Measurements from ENCODE around the gene SLIT3. TPM values are rescaled to one million over a fixed set of nuclear protein-coding genes. Genes with fewer than 3 reads are reported as not detected.

Gene SLIT3
- total and polyA plus RNA-seq, 2 donors from 2014 or later, result 14.5 to 54.1 TPM

- intact Hi-C loops (cut with DNase I), result no loop called here
- H3K27ac ChIP-seq (ENCODE audit: low read depth in 2 of 2, low read length in 2 of 2), result no peak overlapping the region
Observed at GRCh38 chr5:169251333-169252084, 49.4 kb downstream of the SLIT3 start.

GRCh38 chr5:169250887-169251286 is 50.1 kb downstream of the SLIT3 start:
- no peak overlapping the region for H3K27ac ChIP-seq (ENCODE audit: low read depth in 2 of 2, low read length in 2 of 2)
- H3K4me1 ChIP-seq (ENCODE audit: control insufficient read depth in 2 of 3, insufficient read depth in 2 of 3, low read depth in 1 of 3, low read length in 3 of 3), result peaks cover 0 to 3% (median 0%) of the 10 kb centered on the region in 3 donors
- no peak for DNase-seq
- FAIRE-seq, result no peak
- no peaks in the 10 kb centered on the region for H3K36me3 ChIP-seq (ENCODE audit: control insufficient read depth in 2 of 3, insufficient read depth in 3 of 3, low read length in 3 of 3)
- no peaks in the 10 kb centered on the region for H3K9me3 ChIP-seq (ENCODE audit: control insufficient read depth in 2 of 3, insufficient read depth in 1 of 3, low read length in 3 of 3)
- H3K4me3 ChIP-seq (ENCODE audit: low read length in 3 of 3), result no peak overlapping the region
- TF ChIP-seq CTCF (IDR thresholded peaks at IDR 0.05; ENCODE audit: borderline replicate concordance, extremely low read depth, insufficient read depth), result no peak
- H3K27me3 ChIP-seq (ENCODE audit: control insufficient read depth, insufficient read depth, low read length), result no peaks in the 10 kb centered on the region
- H3K9ac ChIP-seq (ENCODE audit: low read length in 3 of 3), result no peak overlapping the region
- intact Hi-C loops (cut with DNase I), result no loop called here

More at GRCh38 chr5:169251333-169252084, 49.4 kb downstream of the SLIT3 start:
- DNase-seq (no peak), FAIRE-seq (no peak)
- Histone ChIP-seq H3K4me1 (ENCODE audit: control insufficient read depth in 2 of 3, insufficient read depth in 2 of 3, low read depth in 1 of 3, low read length in 3 of 3) (peaks cover 0 to 3% (median 0%) of the 10 kb centered on the region in 3 donors), H3K36me3 (ENCODE audit: control insufficient read depth in 2 of 3, insufficient read depth in 3 of 3, low read length in 3 of 3) (no peaks in the 10 kb centered on the region), H3K9ac (ENCODE audit: low read length in 3 of 3) (no peak overlapping the region), H3K27me3 (ENCODE audit: control insufficient read depth, insufficient read depth, low read length) (no peaks in the 10 kb centered on the region), H3K4me3 (ENCODE audit: low read length in 3 of 3) (no peak overlapping the region), H3K9me3 (ENCODE audit: control insufficient read depth in 2 of 3, insufficient read depth in 1 of 3, low read length in 3 of 3) (no peaks in the 10 kb centered on the region)
- no peak for TF ChIP-seq CTCF (IDR thresholded peaks at IDR 0.05; ENCODE audit: borderline replicate concordance, extremely low read depth, insufficient read depth)

DNA sequence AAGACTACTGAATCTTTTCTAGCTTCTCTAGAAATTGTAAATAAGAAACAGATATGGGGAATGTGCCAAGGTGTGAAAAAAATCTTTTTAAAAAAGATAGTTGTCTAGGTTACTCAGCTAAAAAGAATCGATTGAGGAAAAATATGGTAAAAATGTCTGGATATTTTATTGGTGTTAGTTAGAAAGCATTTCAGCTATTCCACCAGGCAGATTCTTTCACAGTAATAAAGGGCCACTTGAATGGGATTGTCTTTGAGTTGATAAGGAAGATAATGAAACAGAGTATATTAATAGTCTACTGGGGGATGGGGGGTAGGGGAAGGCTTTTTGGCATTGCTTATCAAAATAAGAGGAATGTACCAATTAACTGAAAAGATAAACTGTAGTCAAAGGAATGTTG is 51.9 kb downstream of the SLIT3 start:
- Histone ChIP-seq H3K9ac (ENCODE audit: low read length in 3 of 3) (no peak overlapping the region), H3K4me1 (ENCODE audit: control insufficient read depth in 2 of 3, insufficient read depth in 2 of 3, low read depth in 1 of 3, low read length in 3 of 3) (peaks cover 0 to 3% (median 0%) of the 10 kb centered on the region in 3 donors), H3K27ac (ENCODE audit: low read depth in 2 of 2, low read length in 2 of 2) (no peak overlapping the region), H3K9me3 (ENCODE audit: control insufficient read depth in 2 of 3, insufficient read depth in 1 of 3, low read length in 3 of 3) (no peaks in the 10 kb centered on the region), H3K27me3 (ENCODE audit: control insufficient read depth, insufficient read depth, low read length) (no peaks in the 10 kb centered on the region), H3K36me3 (ENCODE audit: control insufficient read depth in 2 of 3, insufficient read depth in 3 of 3, low read length in 3 of 3) (no peaks in the 10 kb centered on the region), H3K4me3 (ENCODE audit: low read length in 3 of 3) (no peak overlapping the region)
- intact Hi-C loops (cut with DNase I), result no loop called here
- FAIRE-seq (no peak), DNase-seq (no peak)
- no peak for TF ChIP-seq CTCF (IDR thresholded peaks at IDR 0.05; ENCODE audit: borderline replicate concordance, extremely low read depth, insufficient read depth)
